OCI-LY7 (cell line): ENCODE results near the gene PIP4K2A. TPM values are rescaled to one million over a fixed set of nuclear protein-coding genes. Genes with fewer than 3 reads are reported as not detected.

Experiments
- BruUV-seq: library from RNA; stranded (reverse); fragments of 400-500 nt; replicated peaks from 2 replicates; lab custom pipeline; 2021; lab: Mats Ljungman, UMichigan
- CTCF ChIA-PET: fragments of 300-600 bp; sonication (Branson Sonifier 250); formaldehyde crosslinking; loops from one replicate; lab custom pipeline; 2022; ENCODE audit warnings: antibody characterized with exemption; ENCODE audit not compliant: unreplicated experiment; lab: Charles Lee
- POLR2A ChIA-PET: fragments of 300-600 bp; sonication (Branson Sonifier 250); formaldehyde crosslinking; loops from one replicate; lab custom pipeline; 2022; ENCODE audit warnings: antibody characterized with exemption; lab: Charles Lee
- DNase-seq: peaks from one replicate; pipeline ENCODE4 v3.0.0-alpha.2; 2015; ENCODE audit warnings: low spot score
- H2AFZ ChIP-seq: fragments of 200-600 bp; sonication (generic), shearing (Covaris generic); 2 replicates; pipeline ENCODE4 v1.6.1; 2014; ENCODE audit warnings: mild to moderate bottlenecking, antibody characterized with exemption, low read length, moderate library complexity
- H3K27ac ChIP-seq: fragments of 200-600 bp; sonication (generic); 2 replicates; pipeline ENCODE4 v1.5.1; 2014; ENCODE audit warnings: mixed run types, low read depth, mild to moderate bottlenecking, moderate library complexity, low read length, inconsistent platforms; ENCODE audit not compliant: poor library complexity, severe bottlenecking
- H3K36me3 ChIP-seq: fragments of 200-600 bp; sonication (generic); 2 replicates; pipeline ENCODE4 v1.6.1; 2014; ENCODE audit warnings: mild to moderate bottlenecking, antibody characterized with exemption, low read length, moderate library complexity, mixed read lengths; ENCODE audit not compliant: insufficient read depth
- H3K4me1 ChIP-seq: fragments of 200-600 bp; sonication (generic); 2 replicates; pipeline ENCODE4 v1.5.1; 2014; ENCODE audit warnings: mild to moderate bottlenecking, low read length; ENCODE audit not compliant: insufficient read depth, poor library complexity, severe bottlenecking
- H3K4me2 ChIP-seq: fragments of 200-600 bp; sonication (generic); 2 replicates; pipeline ENCODE4 v1.6.1; 2014; ENCODE audit warnings: mild to moderate bottlenecking, low read length
- H3K4me3 ChIP-seq: fragments of 200-600 bp; sonication (generic); 2 replicates; pipeline ENCODE4 v1.5.1; 2014; ENCODE audit warnings: mild to moderate bottlenecking, low read depth, low read length; ENCODE audit not compliant: poor library complexity, severe bottlenecking
- H3K79me2 ChIP-seq: fragments of 200-600 bp; sonication (generic); 2 replicates; pipeline ENCODE4 v1.6.1; 2016; ENCODE audit warnings: low read depth, mild to moderate bottlenecking, low read length, moderate library complexity, mixed read lengths; ENCODE audit not compliant: insufficient read depth
- H3K9me2 ChIP-seq: fragments of 200-600 bp; sonication (generic); 2 replicates; pipeline ENCODE4 v1.6.1; 2016; ENCODE audit warnings: mild to moderate bottlenecking, low read length, mixed read lengths; ENCODE audit not compliant: insufficient read depth
- H3K9me3 ChIP-seq: fragments of 200-600 bp; sonication (generic); 2 replicates; pipeline ENCODE4 v1.6.1; 2014; ENCODE audit warnings: mild to moderate bottlenecking, mixed run types, low read length, mixed read lengths
- H4K20me1 ChIP-seq: fragments of 200-600 bp; sonication (generic); 2 replicates; pipeline ENCODE4 v1.6.1; 2014; ENCODE audit warnings: mild to moderate bottlenecking, antibody characterized with exemption, low read length, moderate library complexity, mixed read lengths; ENCODE audit not compliant: insufficient read depth
- EZH2phosphoT487 ChIP-seq: fragments of 200-600 bp; sonication (generic); IDR thresholded peaks from 2 replicates; pipeline ENCODE4 v1.6.1; 2018; ENCODE audit warnings: low read depth, borderline replicate concordance, mild to moderate bottlenecking, mixed run types, antibody characterized with exemption, low read length, moderate library complexity, mixed read lengths
- intact Hi-C: fragments of 100-400 bp; cut with micrococcal nuclease; formaldehyde crosslinking; loops from one replicate; pipeline ENCODE4 v1.10.0; 2022; ENCODE audit not compliant: unreplicated experiment
- total RNA-seq, 2 experiments: library from RNA; depleted of rRNA in 1 of 2; stranded (reverse); fragments of >200 nt in 1 of 2; shearing (Covaris generic) in 1 of 2; gene quantifications; 2 replicates each; pipeline ENCODE4 v1.2.3, GENCODE V29; 2014 to 2022
- TF ChIP-seq, protein P1 (sequence below): fragments of 200-600 bp; sonication (generic); conservative IDR thresholded peaks from 2 replicates; pipeline ENCODE4 v1.5.1; 2014; ENCODE audit warnings: mild to moderate bottlenecking, antibody characterized with exemption, low read length, moderate library complexity, mixed read lengths

Gene PIP4K2A
- total RNA-seq, 2 experiments from 2014 or later: 32.5 to 42.6 TPM

DNA sequence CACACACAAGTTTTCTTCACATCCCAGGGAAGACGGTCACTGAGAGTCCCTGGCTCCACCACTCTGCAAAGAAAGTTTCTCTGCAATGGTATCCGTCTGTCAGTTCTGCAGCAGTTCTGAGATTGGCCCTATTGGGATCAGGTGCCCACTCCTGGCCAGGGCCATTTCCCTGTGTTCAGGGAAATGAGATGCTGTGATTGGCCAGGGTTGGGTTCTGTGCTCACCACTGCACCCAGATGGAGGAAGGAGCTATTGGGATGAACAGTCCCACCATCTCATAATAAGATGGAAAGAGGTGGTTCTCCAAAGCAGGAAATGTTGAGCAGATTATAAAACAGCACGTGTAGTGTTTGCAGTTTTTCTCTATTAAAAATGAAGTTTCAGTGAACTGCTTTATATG, 13.3 kb upstream of the PIP4K2A start:
- no TSS peak for BruUV-seq
- Histone ChIP-seq H2AFZ (no peak overlapping the region), H3K4me1 (peaks cover 12% of the 10 kb centered on the region), H3K79me2 (no peaks in the 10 kb centered on the region), H3K36me3 (no peaks in the 10 kb centered on the region), H3K27ac (no peak overlapping the region), H3K9me3 (no peaks in the 10 kb centered on the region), H3K9me2 (no peaks in the 10 kb centered on the region), H4K20me1 (no peaks in the 10 kb centered on the region; the same call in 1 of the 2 replicates), H3K4me3 (no peak overlapping the region), H3K4me2 (no peak overlapping the region)
- POLR2A ChIA-PET: interaction anchor here (0.5 to 1.4 kb wide), 2 partner anchors 8 to 734 kb away, joined by 3 to 6 read pairs; no protein-coding TSS in a partner anchor
- CTCF ChIA-PET: no interaction called here
- no peak for DNase-seq
- intact Hi-C loops: no loop called here
- TF ChIP-seq, protein P1, sequence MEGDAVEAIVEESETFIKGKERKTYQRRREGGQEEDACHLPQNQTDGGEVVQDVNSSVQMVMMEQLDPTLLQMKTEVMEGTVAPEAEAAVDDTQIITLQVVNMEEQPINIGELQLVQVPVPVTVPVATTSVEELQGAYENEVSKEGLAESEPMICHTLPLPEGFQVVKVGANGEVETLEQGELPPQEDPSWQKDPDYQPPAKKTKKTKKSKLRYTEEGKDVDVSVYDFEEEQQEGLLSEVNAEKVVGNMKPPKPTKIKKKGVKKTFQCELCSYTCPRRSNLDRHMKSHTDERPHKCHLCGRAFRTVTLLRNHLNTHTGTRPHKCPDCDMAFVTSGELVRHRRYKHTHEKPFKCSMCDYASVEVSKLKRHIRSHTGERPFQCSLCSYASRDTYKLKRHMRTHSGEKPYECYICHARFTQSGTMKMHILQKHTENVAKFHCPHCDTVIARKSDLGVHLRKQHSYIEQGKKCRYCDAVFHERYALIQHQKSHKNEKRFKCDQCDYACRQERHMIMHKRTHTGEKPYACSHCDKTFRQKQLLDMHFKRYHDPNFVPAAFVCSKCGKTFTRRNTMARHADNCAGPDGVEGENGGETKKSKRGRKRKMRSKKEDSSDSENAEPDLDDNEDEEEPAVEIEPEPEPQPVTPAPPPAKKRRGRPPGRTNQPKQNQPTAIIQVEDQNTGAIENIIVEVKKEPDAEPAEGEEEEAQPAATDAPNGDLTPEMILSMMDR: no peak
- no peak for TF ChIP-seq EZH2phosphoT487

DNA sequence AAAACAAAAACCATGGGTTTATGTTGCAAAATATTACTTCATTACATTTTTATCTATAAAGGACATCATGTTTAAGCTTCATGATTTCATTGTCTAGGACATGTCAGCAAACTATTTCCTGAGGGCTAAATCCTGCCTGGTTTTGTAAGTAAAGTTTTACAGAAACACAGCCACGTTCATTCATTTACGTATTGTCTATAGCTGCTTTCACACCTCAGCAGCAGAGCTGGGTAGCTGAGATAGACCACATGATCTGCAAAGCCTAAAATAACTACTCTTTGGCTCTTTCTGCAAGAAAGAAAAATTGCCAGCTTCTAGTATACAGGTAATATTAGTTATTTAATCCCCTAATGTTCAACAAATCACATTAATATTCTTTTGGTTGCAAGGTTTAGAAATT, 12.7 kb upstream of the PIP4K2A start:
- ChIA-PET POLR2A (interaction anchor here (1.4 kb wide), 1 partner anchor 9 kb away, joined by 6 read pairs; no protein-coding TSS in a partner anchor), CTCF (no interaction called here)
- Histone ChIP-seq H3K79me2 (no peaks in the 10 kb centered on the region), H3K27ac (no peak overlapping the region), H4K20me1 (no peaks in the 10 kb centered on the region; the same call in 1 of the 2 replicates), H3K4me2 (no peak overlapping the region), H3K4me3 (no peak overlapping the region), H3K36me3 (no peaks in the 10 kb centered on the region), H3K4me1 (peaks cover 12% of the 10 kb centered on the region), H3K9me2 (no peaks in the 10 kb centered on the region), H3K9me3 (no peaks in the 10 kb centered on the region), H2AFZ (no peak overlapping the region)
- intact Hi-C loops: no loop called here
- BruUV-seq: no TSS peak
- no peak for DNase-seq
- TF ChIP-seq, protein P1: no peak
- no peak for TF ChIP-seq EZH2phosphoT487

DNA sequence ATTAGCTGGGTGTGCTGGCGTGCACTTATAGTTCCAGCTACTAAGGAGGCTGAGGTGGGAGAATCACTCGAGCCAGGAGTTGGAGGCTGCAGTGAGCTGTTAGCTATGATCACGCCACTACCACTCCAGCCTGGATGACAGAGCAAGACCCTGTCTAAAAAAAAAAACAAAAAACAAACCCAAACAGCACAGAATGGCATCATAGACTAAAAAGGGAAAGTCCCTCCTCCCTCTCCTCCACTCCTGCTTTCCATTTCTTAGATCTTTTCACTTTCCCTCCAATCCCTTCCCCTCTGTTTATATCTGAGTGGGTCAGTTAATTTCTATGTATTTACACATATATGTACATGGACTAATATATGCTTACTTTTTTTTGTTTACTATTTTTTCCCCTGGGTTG, 10.4 kb upstream of the PIP4K2A start:
- Histone ChIP-seq H3K4me2 (no peak overlapping the region), H3K36me3 (no peaks in the 10 kb centered on the region), H3K4me1 (peaks cover 12% of the 10 kb centered on the region), H2AFZ (no peak overlapping the region), H3K4me3 (no peak overlapping the region), H3K9me3 (no peaks in the 10 kb centered on the region), H3K79me2 (no peaks in the 10 kb centered on the region), H3K9me2 (no peaks in the 10 kb centered on the region), H3K27ac (no peak overlapping the region), H4K20me1 (no peaks in the 10 kb centered on the region; the same call in 1 of the 2 replicates)
- TF ChIP-seq, protein P1: no peak
- no peak for TF ChIP-seq EZH2phosphoT487
- BruUV-seq: no TSS peak
- POLR2A ChIA-PET: no interaction called here
- CTCF ChIA-PET: no interaction called here
- intact Hi-C loops: no loop called here
- DNase-seq: no peak
